Stimulated activated naive CD4-positive, alpha-beta T cell (primary cell): ENCODE measurements around the gene FRMD8.
"Not testable (repeated sequence)": the region's sequence is repeated elsewhere in the genome, so short reads cannot be mapped to it uniquely, and the experiment has no call there.

Source experiments
- DNase-seq, 6 experiments: peaks; one replicate each; lab custom pipeline; 2025; lab: John Stamatoyannopoulos, UW

Gene FRMD8

GRCh38 chr11:65393513-65394079, 7.2 kb downstream of the FRMD8 start:
- DNase-seq = no peak

GRCh38 chr11:65394125-65394536, 7.7 kb downstream of the FRMD8 start:
- no peak for DNase-seq

- no peak for DNase-seq
Observed at GRCh38 chr11:65395961-65396530, 9.6 kb downstream of the FRMD8 start.

- no peak for DNase-seq
Observed at GRCh38 chr11:65396769-65397745, 10.6 kb downstream of the FRMD8 start.

- no peak for DNase-seq
Observed at GRCh38 chr11:65398362-65398910, 12.0 kb downstream of the FRMD8 start.

- no peak for DNase-seq
Observed at GRCh38 chr11:65399249-65399648, 12.8 kb downstream of the FRMD8 start.

GRCh38 chr11:65399845-65400244, 13.4 kb downstream of the FRMD8 start:
- DNase-seq = no peak

- no peak for DNase-seq
Observed at GRCh38 chr11:65400307-65401072, 14.1 kb downstream of the FRMD8 start.

GRCh38 chr11:65401073-65401802, 14.8 kb downstream of the FRMD8 start:
- DNase-seq = no peak

- DNase-seq = no peak
Observed at GRCh38 chr11:65401803-65402248, 15.4 kb downstream of the FRMD8 start.

GRCh38 chr11:65402790-65403189, 16.4 kb downstream of the FRMD8 start:
- no peak for DNase-seq

GRCh38 chr11:65403607-65404121, 17.2 kb downstream of the FRMD8 start:
- DNase-seq = no peak

- no peak for DNase-seq
Observed at GRCh38 chr11:65404210-65404609, 17.8 kb downstream of the FRMD8 start.

GRCh38 chr11:65404638-65405339, 18.4 kb downstream of the FRMD8 start:
- no peak for DNase-seq

GRCh38 chr11:65410936-65411680, 24.7 kb downstream of the FRMD8 start:
- DNase-seq = no peak

GRCh38 chr11:65411681-65412070, 25.2 kb downstream of the FRMD8 start:
- no peak for DNase-seq

GRCh38 chr11:65412271-65413076, 26.0 kb downstream of the FRMD8 start:
- DNase-seq = no peak

GRCh38 chr11:65413077-65413664, 26.7 kb downstream of the FRMD8 start:
- DNase-seq = not testable (repeated sequence)
